ENCODE measurements around the gene SLC35D3. TPM values are rescaled to one million over a fixed set of nuclear protein-coding genes. Genes with fewer than 3 reads are reported as not detected.

SLC35D3 gene
- total and polyA plus RNA-seq, 2 donors (not counting 3 experiments of a cell fraction or from before 2014, with no cell fraction given), result not detected

DNA sequence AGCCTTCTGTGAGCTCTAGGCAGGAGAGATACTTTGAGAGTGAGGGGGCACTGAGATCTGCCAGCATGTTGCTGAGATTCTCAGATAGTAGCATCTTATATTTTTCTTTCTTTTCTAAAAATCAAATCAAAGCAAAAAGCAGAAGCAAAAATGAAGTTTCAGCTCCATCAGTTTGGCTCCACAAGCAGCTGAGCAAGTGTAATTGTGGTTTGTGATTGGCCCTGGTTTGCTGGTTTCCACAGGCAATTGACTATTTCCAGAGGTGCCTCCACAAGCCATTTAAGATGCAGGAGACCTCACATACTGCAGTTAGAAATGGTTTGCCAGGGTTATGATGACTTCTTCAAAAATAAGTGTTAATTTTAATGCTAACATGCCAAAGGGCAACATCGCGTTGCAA, 4.3 kb downstream of the SLC35D3 start:
- DNase-seq (ENCODE audit: low read depth, low spot score) (no peak), FAIRE-seq (no peak)
- intact Hi-C loops (cut with micrococcal nuclease) (loop anchor here (10.0 kb wide), 3 partner anchors 102 to 372 kb away; partner anchors contain the start of genes MAP7 and PEX7), dilution Hi-C loops (cut with MboI; ENCODE audit: extremely low pct_ligation_motif_present, low sequenced_read_pairs) (no loop called here)
- H3K4me2 ChIP-seq (ENCODE audit: insufficient read depth, low read length), result no peak overlapping the region
- H3K79me2 ChIP-seq (ENCODE audit: control insufficient read depth, insufficient read depth, low read length), result no peaks in the 10 kb centered on the region
- H3K27ac ChIP-seq (ENCODE audit: insufficient read depth, low read depth, low read length), result no peak overlapping the region
- H4K20me1 ChIP-seq (replicated peaks; ENCODE audit: control insufficient read depth, extremely low read depth, insufficient read depth, low read length), result no peaks in the 10 kb centered on the region
- H3K4me1 ChIP-seq (ENCODE audit: control insufficient read depth, extremely low read depth, insufficient read depth, low read length), result peaks cover 12% of the 10 kb centered on the region
- no peak overlapping the region for H3K9ac ChIP-seq (replicated peaks; ENCODE audit: extremely low read depth, insufficient read depth, low read length)
- H3K27me3 ChIP-seq (ENCODE audit: control insufficient read depth in 2 of 2, insufficient read depth in 2 of 2, low read length in 2 of 2), result peaks cover 21 to 40% of the 10 kb centered on the region in 2 experiments
- no peak overlapping the region for H2AFZ ChIP-seq (ENCODE audit: low read depth, low read length)
- BruUV-seq (replicated peaks), result no TSS peak
- H3K9me1 ChIP-seq (replicated peaks; ENCODE audit: control insufficient read depth, extremely low read depth, insufficient read depth, low read length), result no peaks in the 10 kb centered on the region
- no peak overlapping the region for H3K4me3 ChIP-seq (replicated peaks in 1 of 3; ENCODE audit: insufficient read depth in 1 of 3, low read depth in 1 of 3, low read length in 3 of 3)
- ChIA-PET POLR2A (no interaction called here), CTCF (interaction anchor here (1.2 to 3.1 kb wide), 4 partner anchors 10 to 282 kb away, joined by 3 to 13 read pairs (median 8); partner anchors contain the start of genes MAP3K5 and PEX7)
- H3K9me3 ChIP-seq (replicated peaks; ENCODE audit: control insufficient read depth, insufficient read depth, low read length), result no peaks in the 10 kb centered on the region
- TF ChIP-seq JUN (IDR thresholded peaks at IDR 0.05; ENCODE audit: borderline replicate concordance, insufficient read depth, insufficient read length, low read depth), result no peak
- no peaks in the 10 kb centered on the region for H3K36me3 ChIP-seq (ENCODE audit: control insufficient read depth in 2 of 2, extremely low read depth in 1 of 2, insufficient read depth in 2 of 2, low read length in 2 of 2)

DNA sequence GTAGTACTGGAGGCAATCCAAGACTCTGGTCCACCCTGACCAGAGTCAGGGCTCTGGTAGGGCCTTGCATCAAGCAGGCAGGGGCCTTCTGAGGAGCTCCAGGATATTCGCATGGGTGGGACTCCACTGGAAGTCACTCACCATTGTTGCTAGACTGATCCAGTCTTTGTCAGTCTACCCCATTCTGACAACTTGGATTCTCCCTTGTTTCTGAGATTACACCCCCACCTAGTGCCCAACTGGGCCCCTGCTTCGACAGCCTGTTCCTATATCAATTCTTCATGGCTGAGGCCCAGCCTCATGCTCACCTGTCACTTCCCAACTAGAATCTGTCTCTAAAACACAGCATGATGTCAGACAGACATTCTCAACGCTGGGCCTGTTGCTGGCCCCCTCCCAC, 5.2 kb downstream of the SLC35D3 start:
- FAIRE-seq (no peak), DNase-seq (ENCODE audit: low read depth, low spot score) (peak; percentile 17)
- peaks cover 6% of the 10 kb centered on the region for H3K4me1 ChIP-seq (ENCODE audit: control insufficient read depth, extremely low read depth, insufficient read depth, low read length)
- intact Hi-C loops (cut with micrococcal nuclease) (loop anchor here (1.0 to 10.0 kb wide), 4 partner anchors 102 to 372 kb away; partner anchors contain the start of genes MAP7 and PEX7), dilution Hi-C loops (cut with MboI; ENCODE audit: extremely low pct_ligation_motif_present, low sequenced_read_pairs) (no loop called here)
- no peak overlapping the region for H3K27ac ChIP-seq (ENCODE audit: insufficient read depth, low read depth, low read length)
- H4K20me1 ChIP-seq (replicated peaks; ENCODE audit: control insufficient read depth, extremely low read depth, insufficient read depth, low read length), result no peaks in the 10 kb centered on the region
- H3K79me2 ChIP-seq (ENCODE audit: control insufficient read depth, insufficient read depth, low read length), result no peaks in the 10 kb centered on the region
- H3K27me3 ChIP-seq (ENCODE audit: control insufficient read depth in 2 of 2, insufficient read depth in 2 of 2, low read length in 2 of 2), result peaks cover 18 to 32% of the 10 kb centered on the region in 2 experiments
- no peak for TF ChIP-seq POLR2AphosphoS5 (IDR thresholded peaks at IDR 0.05; ENCODE audit: insufficient read depth, low read depth, low read length)
- TF ChIP-seq, protein P1, sequence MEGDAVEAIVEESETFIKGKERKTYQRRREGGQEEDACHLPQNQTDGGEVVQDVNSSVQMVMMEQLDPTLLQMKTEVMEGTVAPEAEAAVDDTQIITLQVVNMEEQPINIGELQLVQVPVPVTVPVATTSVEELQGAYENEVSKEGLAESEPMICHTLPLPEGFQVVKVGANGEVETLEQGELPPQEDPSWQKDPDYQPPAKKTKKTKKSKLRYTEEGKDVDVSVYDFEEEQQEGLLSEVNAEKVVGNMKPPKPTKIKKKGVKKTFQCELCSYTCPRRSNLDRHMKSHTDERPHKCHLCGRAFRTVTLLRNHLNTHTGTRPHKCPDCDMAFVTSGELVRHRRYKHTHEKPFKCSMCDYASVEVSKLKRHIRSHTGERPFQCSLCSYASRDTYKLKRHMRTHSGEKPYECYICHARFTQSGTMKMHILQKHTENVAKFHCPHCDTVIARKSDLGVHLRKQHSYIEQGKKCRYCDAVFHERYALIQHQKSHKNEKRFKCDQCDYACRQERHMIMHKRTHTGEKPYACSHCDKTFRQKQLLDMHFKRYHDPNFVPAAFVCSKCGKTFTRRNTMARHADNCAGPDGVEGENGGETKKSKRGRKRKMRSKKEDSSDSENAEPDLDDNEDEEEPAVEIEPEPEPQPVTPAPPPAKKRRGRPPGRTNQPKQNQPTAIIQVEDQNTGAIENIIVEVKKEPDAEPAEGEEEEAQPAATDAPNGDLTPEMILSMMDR (IDR thresholded peaks at IDR 0.05; ENCODE audit: extremely low read depth in 1 of 2, insufficient read depth in 1 of 2, low read depth in 1 of 2, low read length in 2 of 2), result peak in 1 of 2 donors; percentile 39
- TF ChIP-seq, protein P2, sequence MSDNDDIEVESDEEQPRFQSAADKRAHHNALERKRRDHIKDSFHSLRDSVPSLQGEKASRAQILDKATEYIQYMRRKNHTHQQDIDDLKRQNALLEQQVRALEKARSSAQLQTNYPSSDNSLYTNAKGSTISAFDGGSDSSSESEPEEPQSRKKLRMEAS (IDR thresholded peaks at IDR 0.05; ENCODE audit: insufficient read depth, insufficient read length), result no peak
- no peak overlapping the region for H3K9ac ChIP-seq (replicated peaks; ENCODE audit: extremely low read depth, insufficient read depth, low read length)
- H3K9me3 ChIP-seq (replicated peaks; ENCODE audit: control insufficient read depth, insufficient read depth, low read length), result no peaks in the 10 kb centered on the region
- ChIA-PET POLR2A (no interaction called here), CTCF (interaction anchor here (1.2 to 3.1 kb wide), 2 partner anchors 11 to 135 kb away, joined by 3 to 10 read pairs; partner anchors contain the start of gene MAP3K5)
- H2AFZ ChIP-seq (ENCODE audit: low read depth, low read length), result no peak overlapping the region
- H3K4me3 ChIP-seq (replicated peaks in 1 of 3; ENCODE audit: insufficient read depth in 1 of 3, low read depth in 1 of 3, low read length in 3 of 3), result no peak overlapping the region
- H3K36me3 ChIP-seq (ENCODE audit: control insufficient read depth in 2 of 2, extremely low read depth in 1 of 2, insufficient read depth in 2 of 2, low read length in 2 of 2), result no peaks in the 10 kb centered on the region
- no peaks in the 10 kb centered on the region for H3K9me1 ChIP-seq (replicated peaks; ENCODE audit: control insufficient read depth, extremely low read depth, insufficient read depth, low read length)
- BruUV-seq (replicated peaks), result no TSS peak
- H3K4me2 ChIP-seq (ENCODE audit: insufficient read depth, low read length), result no peak overlapping the region

Data from endothelial cell of umbilical vein (primary cell).